HCT116 (cell line): ENCODE measurements around the gene GGA1. TPM values are rescaled to one million over a fixed set of nuclear protein-coding genes. Genes with fewer than 3 reads are reported as not detected.
A peak's percentile ranks its signal among the peaks of the same experiment; 100 is the strongest.

Experiments used
- ATAC-seq: fragments of 200-7000 bp; cut with Tn5 transposase; 2 replicates; pipeline ENCODE4 v1.9.1; 2020; ENCODE audit warnings: mild to moderate bottlenecking, moderate library complexity
- BruUV-seq: library from RNA; stranded (reverse); fragments of 400-500 nt; replicated peaks from 2 replicates; lab custom pipeline; 2021; lab: Mats Ljungman, UMichigan
- CTCF ChIA-PET: fragments of 300-600 bp; sonication (Branson Sonifier 250); formaldehyde crosslinking; loops from one replicate; lab custom pipeline; 2021; ENCODE audit warnings: antibody characterized with exemption; lab: Charles Lee
- POLR2A ChIA-PET: fragments of 300-600, 350-600 bp; sonication (Branson Sonifier 250); formaldehyde crosslinking; loops from one replicate; lab custom pipeline; 2021; ENCODE audit warnings: antibody characterized with exemption; lab: Charles Lee
- RAD21 ChIA-PET, 2 experiments: fragments of 300-600 bp; sonication (Branson Sonifier 250); formaldehyde crosslinking; loops; one replicate each; lab custom pipeline; 2023; ENCODE audit warnings: low total read pairs in 2 of 2; ENCODE audit not compliant: uncharacterized antibody in 2 of 2, unreplicated experiment in 2 of 2, low non-redundant PET in 1 of 2; lab: Charles Lee
- DNase-seq: peaks from one replicate; pipeline ENCODE4 v3.0.0-alpha.2; 2010; ENCODE audit warnings: low read depth, low spot score
- H2AFZ ChIP-seq: fragments of 200-600 bp; shearing (Covaris generic), sonication (generic); 2 replicates; pipeline ENCODE4 v1.6.1; 2017; ENCODE audit warnings: low read depth, mixed run types, mixed read lengths, antibody characterized with exemption, low read length; ENCODE audit not compliant: poor library complexity, severe bottlenecking
- H3K27ac ChIP-seq: 2 replicates; pipeline ENCODE4 v1.5.1; 2012; ENCODE audit warnings: low read depth, low read length
- H3K27me3 ChIP-seq: fragments of 200-600 bp; sonication (generic); 2 replicates; pipeline ENCODE4 v1.6.1; 2016; ENCODE audit warnings: mixed run types, low read length, mixed read lengths; ENCODE audit not compliant: insufficient read depth
- H3K36me3 ChIP-seq, 2 experiments: fragments of 200-500 bp in 1 of 2; fragments of 200-600 bp in 1 of 2; sonication (Bioruptor generic) in 1 of 2; sonication (generic) in 1 of 2; 2 replicates each; pipeline versions ENCODE4 v1.5.1 to v1.6.1; 2014 to 2016; ENCODE audit warnings: low read length in 2 of 2, inconsistent platforms in 1 of 2, mixed read lengths in 1 of 2, mixed run types in 1 of 2; ENCODE audit not compliant: insufficient read depth in 2 of 2, control insufficient read depth in 1 of 2
- H3K4me1 ChIP-seq, 2 experiments: fragments of 200-600 bp in 1 of 2; sonication (generic) in 1 of 2; 2 replicates each; pipeline versions ENCODE4 v1.5.1 to v1.6.1; 2012 to 2017; ENCODE audit warnings: low read length in 2 of 2, inconsistent platforms in 1 of 2, mild to moderate bottlenecking in 1 of 2, mixed read lengths in 1 of 2, mixed run types in 1 of 2, moderate library complexity in 1 of 2; ENCODE audit not compliant: insufficient read depth in 2 of 2, control insufficient read depth in 1 of 2
- H3K4me2 ChIP-seq: fragments of 200-600 bp; sonication (generic); 2 replicates; pipeline ENCODE4 v1.6.1; 2017; ENCODE audit warnings: mixed run types, low read length, mixed read lengths
- H3K4me3 ChIP-seq, 2 experiments: fragments of 200-600 bp in 1 of 2; sonication (generic) in 1 of 2; replicated peaks in 1 of 2; 2 replicates each; pipeline ENCODE4 v1.5.1; 2011 to 2016; ENCODE audit warnings: low read length in 2 of 2, control low read depth in 1 of 2, low read depth in 1 of 2, mild to moderate bottlenecking in 1 of 2, mixed read lengths in 1 of 2, mixed run types in 1 of 2
- H3K79me2 ChIP-seq: fragments of 200-600 bp; sonication (generic); 2 replicates; pipeline ENCODE4 v1.6.1; 2017; ENCODE audit warnings: mild to moderate bottlenecking, mixed run types, low read length, moderate library complexity, mixed read lengths; ENCODE audit not compliant: insufficient read depth
- H3K9ac ChIP-seq: fragments of 200-600 bp; sonication (generic); 2 replicates; pipeline ENCODE4 v1.6.1; 2016; ENCODE audit warnings: low read length, mixed read lengths
- H3K9me2 ChIP-seq: fragments of 200-600 bp; sonication (generic), shearing (Covaris generic); 2 replicates; pipeline ENCODE4 v1.6.1; 2017; ENCODE audit warnings: mixed run types, mild to moderate bottlenecking, moderate library complexity; ENCODE audit not compliant: insufficient read depth
- H3K9me3 ChIP-seq, 2 experiments: fragments of 200-500 bp in 1 of 2; fragments of 200-600 bp in 1 of 2; sonication (Bioruptor generic) in 1 of 2; sonication (generic) in 1 of 2; 2 replicates each; pipeline ENCODE4 v1.6.1; 2014 to 2017; ENCODE audit warnings: low read length in 2 of 2, mixed read lengths in 2 of 2, inconsistent platforms in 1 of 2, low read depth in 1 of 2, mild to moderate bottlenecking in 1 of 2, mixed run types in 1 of 2, moderate library complexity in 1 of 2; ENCODE audit not compliant: control insufficient read depth in 1 of 2, insufficient read depth in 1 of 2
- H4K20me1 ChIP-seq: fragments of 200-600 bp; sonication (generic), shearing (Covaris generic); 2 replicates; pipeline ENCODE4 v1.6.1; 2017; ENCODE audit warnings: mixed run types, mild to moderate bottlenecking, moderate library complexity; ENCODE audit not compliant: insufficient read depth
- FOSL1 ChIP-seq: IDR thresholded peaks from 2 replicates; pipeline ENCODE4 v1.6.1; 2012; ENCODE audit warnings: low read depth
- JUND ChIP-seq: IDR thresholded peaks from 2 replicates; pipeline ENCODE4 v1.6.1; 2012
- MAX ChIP-seq: IDR thresholded peaks from 2 replicates; pipeline ENCODE4 v1.6.1; 2012
- ZFX ChIP-seq: fragments of 450-650 bp; IDR thresholded peaks from 2 replicates; pipeline ENCODE4 v1.6.1; 2017
- ZNF274 ChIP-seq: fragments of 200-500 bp; sonication (Bioruptor generic); IDR thresholded peaks from 2 replicates; pipeline ENCODE4 v1.6.1; 2014; ENCODE audit warnings: mild to moderate bottlenecking, low read depth, low read length, inconsistent platforms
- intact Hi-C: fragments of 100-400 bp; cut with micrococcal nuclease; formaldehyde crosslinking; loops from 2 replicates; pipeline ENCODE4 v1.10.0; 2022
- total RNA-seq: library from RNA; stranded (reverse); gene quantifications from one replicate; pipeline ENCODE4 v1.2.1, GENCODE V29; 2021; ENCODE audit not compliant: unreplicated experiment
- TF ChIP-seq, protein P1 (sequence below), 3 experiments: fragments of 200-600 bp in 1 of 3; sonication (generic) in 1 of 3; IDR thresholded peaks in 2 of 3; conservative IDR thresholded peaks in 1 of 3; 2 replicates each; pipeline ENCODE4 v1.5.1; 2012 to 2017; ENCODE audit warnings: low read depth in 2 of 3, low read length in 2 of 3, antibody characterized with exemption in 1 of 3, borderline replicate concordance in 1 of 3, control low read depth in 1 of 3, mild to moderate bottlenecking in 1 of 3, mixed read lengths in 1 of 3, mixed run types in 1 of 3, moderate library complexity in 1 of 3; ENCODE audit not compliant: insufficient read depth in 1 of 3

Gene GGA1
- total RNA-seq, 1 experiment from 2014 or later = 89.8 TPM

DNA sequence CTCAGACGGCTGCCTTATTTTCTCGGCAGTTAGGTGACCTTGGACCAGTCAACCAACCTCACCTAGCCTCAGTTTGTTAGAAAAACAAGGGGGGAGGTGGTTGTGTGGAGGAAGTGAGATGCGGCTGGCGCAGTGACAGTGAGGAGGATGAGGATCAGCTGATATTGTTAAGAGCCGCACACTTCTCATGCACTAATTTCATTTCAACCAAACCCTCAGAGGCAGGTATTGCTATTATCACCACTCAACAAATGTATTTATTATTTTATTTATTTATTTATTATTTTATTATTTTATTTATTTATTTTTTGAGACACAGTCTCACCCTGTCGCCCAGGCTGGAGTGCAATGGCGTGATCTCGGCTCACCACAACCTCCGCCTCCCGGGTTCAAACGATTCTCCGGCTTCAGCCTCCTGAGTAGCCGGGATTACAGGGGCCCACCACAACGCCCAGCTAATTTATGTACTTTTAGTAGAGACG lies 68.9 kb downstream of the GGA1 start:
- peak overlapping the region; percentile 71 to 86 for H3K4me3 ChIP-seq
- ChIA-PET CTCF (interaction anchor here (0.7 to 1.0 kb wide), 3 partner anchors 13 to 34 kb away, joined by 3 to 5 read pairs (median 4); no protein-coding TSS in a partner anchor), RAD21 (interaction anchor here in 1 of 2 experiments (1.0 kb wide), 1 partner anchor 178 kb away, joined by 3 read pairs; no protein-coding TSS in a partner anchor), POLR2A (interaction anchor here (0.6 to 4.6 kb wide), 8 partner anchors 9 to 69 kb away, joined by 3 to 71 read pairs (median 4); partner anchors contain the start of genes GGA1, NOL12 and PDXP)
- no TSS peak for BruUV-seq
- peak overlapping the region; percentile 67 for H3K9ac ChIP-seq
- peaks cover 5 to 11% of the 10 kb centered on the region in 2 experiments; a peak in 3 of 4 replicates for H3K36me3 ChIP-seq
- no peaks in the 10 kb centered on the region for H3K9me2 ChIP-seq
- peak overlapping the region; percentile 97; the same call in 1 of the 2 replicates for H3K27ac ChIP-seq
- H3K4me1 ChIP-seq = peaks cover 34 to 70% of the 10 kb centered on the region in 2 experiments
- H3K79me2 ChIP-seq = peaks cover 13% of the 10 kb centered on the region; the same call in 1 of the 2 replicates
- intact Hi-C loops = no loop called here
- H3K9me3 ChIP-seq = no peaks in the 10 kb centered on the region
- peak overlapping the region; percentile 98 for H3K4me2 ChIP-seq
- no peak for TF ChIP-seq ZNF274
- TF ChIP-seq ZFX = no peak
- TF ChIP-seq JUND = no peak
- TF ChIP-seq MAX = no peak
- no peak for TF ChIP-seq FOSL1
- TF ChIP-seq, protein P1, sequence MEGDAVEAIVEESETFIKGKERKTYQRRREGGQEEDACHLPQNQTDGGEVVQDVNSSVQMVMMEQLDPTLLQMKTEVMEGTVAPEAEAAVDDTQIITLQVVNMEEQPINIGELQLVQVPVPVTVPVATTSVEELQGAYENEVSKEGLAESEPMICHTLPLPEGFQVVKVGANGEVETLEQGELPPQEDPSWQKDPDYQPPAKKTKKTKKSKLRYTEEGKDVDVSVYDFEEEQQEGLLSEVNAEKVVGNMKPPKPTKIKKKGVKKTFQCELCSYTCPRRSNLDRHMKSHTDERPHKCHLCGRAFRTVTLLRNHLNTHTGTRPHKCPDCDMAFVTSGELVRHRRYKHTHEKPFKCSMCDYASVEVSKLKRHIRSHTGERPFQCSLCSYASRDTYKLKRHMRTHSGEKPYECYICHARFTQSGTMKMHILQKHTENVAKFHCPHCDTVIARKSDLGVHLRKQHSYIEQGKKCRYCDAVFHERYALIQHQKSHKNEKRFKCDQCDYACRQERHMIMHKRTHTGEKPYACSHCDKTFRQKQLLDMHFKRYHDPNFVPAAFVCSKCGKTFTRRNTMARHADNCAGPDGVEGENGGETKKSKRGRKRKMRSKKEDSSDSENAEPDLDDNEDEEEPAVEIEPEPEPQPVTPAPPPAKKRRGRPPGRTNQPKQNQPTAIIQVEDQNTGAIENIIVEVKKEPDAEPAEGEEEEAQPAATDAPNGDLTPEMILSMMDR (IDR thresholded peaks at IDR 0.05 in 2 of 3, conservative IDR thresholded peaks at IDR 0.05 in 1 of 3; ENCODE audit: borderline replicate concordance in 1 of 3, insufficient read depth in 1 of 3, low read depth in 2 of 3, low read length in 2 of 3) = no peak
- H2AFZ ChIP-seq = no peak overlapping the region
- DNase-seq (no peak), ATAC-seq (no peak)
- H3K27me3 ChIP-seq = no peaks in the 10 kb centered on the region
- H4K20me1 ChIP-seq = no peaks in the 10 kb centered on the region
